B cell (primary cell): ENCODE data around the gene SLC52A1. TPM values are rescaled to one million over a fixed set of nuclear protein-coding genes. Genes with fewer than 3 reads are reported as not detected.

Experiments used
- ATAC-seq: fragments of 200-7000 bp; cut with Tn5 transposase; one replicate; pipeline ENCODE4 v1.10.0; 2021; ENCODE audit warnings: low read depth, mild to moderate bottlenecking, moderate number of reproducible peaks, moderate library complexity
- CTCF ChIA-PET: fragments of 350-600 bp; sonication (Branson Sonifier 250); formaldehyde crosslinking; loops from one replicate; lab custom pipeline; 2021; ENCODE audit warnings: antibody characterized with exemption, inconsistent platforms; lab: Charles Lee
- POLR2A ChIA-PET: fragments of 350-600 bp; sonication (Branson Sonifier 250); formaldehyde crosslinking; loops from one replicate; lab custom pipeline; 2021; ENCODE audit warnings: antibody characterized with exemption; lab: Charles Lee
- DNase-seq: peaks from one replicate; pipeline ENCODE4 v3.0.0; 2013
- H2AFZ ChIP-seq: 2 replicates; pipeline ENCODE4 v1.6.1; 2012; ENCODE audit warnings: mild to moderate bottlenecking, low read depth, low read length; ENCODE audit not compliant: insufficient read depth, poor library complexity, severe bottlenecking
- H3K27ac ChIP-seq, 2 donors: 1 replicate in 1 of 2; 2 replicates in 1 of 2; pipeline ENCODE4 v1.5.1; 2012 to 2013; ENCODE audit warnings: low read length in 2 of 2, mild to moderate bottlenecking in 2 of 2, moderate library complexity in 1 of 2
- H3K27me3 ChIP-seq, 4 experiments: fragments of 200-600 bp in 1 of 4; sonication (generic) in 1 of 4; replicated peaks in 1 of 4; 1 replicate in 2 of 4; 2 replicates in 2 of 4; pipeline versions ENCODE4 v1.6.1 to v1.7.0; 2013 to 2016; ENCODE audit warnings: low read length in 3 of 4, mild to moderate bottlenecking in 2 of 4, mixed read lengths in 1 of 4, moderate library complexity in 1 of 4; ENCODE audit not compliant: insufficient read depth in 4 of 4, control insufficient read depth in 3 of 4; ENCODE audit errors: control extremely low read depth in 1 of 4
- H3K36me3 ChIP-seq, 2 experiments: replicated peaks in 1 of 2; 1 replicate in 1 of 2; 2 replicates in 1 of 2; pipeline versions ENCODE4 v1.6.1 to v1.7.1; 2013; ENCODE audit warnings: low read length in 1 of 2; ENCODE audit not compliant: insufficient read depth in 2 of 2, control insufficient read depth in 1 of 2; ENCODE audit errors: control extremely low read depth in 1 of 2, extremely low read depth in 1 of 2
- H3K4me1 ChIP-seq, 2 donors: fragments of 200-600 bp in 1 of 2; sonication (generic) in 1 of 2; 1 replicate in 1 of 2; 2 replicates in 1 of 2; pipeline versions ENCODE4 v1.5.1 to v1.6.1; 2013 to 2017; ENCODE audit warnings: low read length in 2 of 2; ENCODE audit not compliant: control insufficient read depth in 2 of 2, insufficient read depth in 2 of 2
- H3K4me2 ChIP-seq: replicated peaks from 2 replicates; pipeline ENCODE3; 2012; ENCODE audit warnings: mild to moderate bottlenecking, low read depth, low read length; ENCODE audit not compliant: poor library complexity, severe bottlenecking
- H3K4me3 ChIP-seq, 5 experiments: fragments of 200-600 bp in 1 of 5; sonication (generic) in 1 of 5; 1 replicate in 3 of 5; 2 replicates in 2 of 5; pipeline versions ENCODE4 v1.5.1 to v1.7.0; 2011 to 2016; ENCODE audit warnings: low read length in 4 of 5, mild to moderate bottlenecking in 4 of 5, low read depth in 2 of 5, control low read depth in 1 of 5, moderate library complexity in 1 of 5; ENCODE audit not compliant: insufficient read depth in 1 of 5; ENCODE audit errors: control extremely low read depth in 1 of 5, extremely low read depth in 1 of 5
- H3K79me2 ChIP-seq: fragments of 200-600 bp; sonication (generic); one replicate; pipeline ENCODE4 v1.6.0; 2016; ENCODE audit warnings: low read length; ENCODE audit not compliant: control insufficient read depth, insufficient read depth
- H3K9ac ChIP-seq: fragments of 200-600 bp; sonication (generic); 2 replicates; pipeline ENCODE4 v1.6.1; 2017; ENCODE audit warnings: mild to moderate bottlenecking, low read length, moderate library complexity
- H3K9me3 ChIP-seq, 3 donors: one replicate each; pipeline versions ENCODE4 v1.6.1 to v1.7.1; 2013; ENCODE audit warnings: low read length in 2 of 3; ENCODE audit not compliant: control insufficient read depth in 2 of 3, insufficient read depth in 1 of 3; ENCODE audit errors: control extremely low read depth in 1 of 3
- H4K20me1 ChIP-seq: 2 replicates; pipeline ENCODE4 v1.6.0; 2012; ENCODE audit warnings: mild to moderate bottlenecking, low read length; ENCODE audit not compliant: insufficient read depth, control insufficient read depth, poor library complexity, severe bottlenecking
- H3K27ac Mint-ChIP-seq: one replicate; pipeline ENCODE4 v1.8.0; 2021; ENCODE audit warnings: mixed read lengths
- H3K27me3 Mint-ChIP-seq: one replicate; pipeline ENCODE4 v1.8.0; 2021; ENCODE audit warnings: mixed read lengths
- H3K4me1 Mint-ChIP-seq: one replicate; pipeline ENCODE4 v1.8.0; 2021; ENCODE audit warnings: mixed read lengths
- H3K4me3 Mint-ChIP-seq: one replicate; pipeline ENCODE4 v1.8.0; 2021; ENCODE audit warnings: mixed read lengths
- H3K9me3 Mint-ChIP-seq: one replicate; pipeline ENCODE4 v1.8.0; 2022; ENCODE audit warnings: mixed read lengths; ENCODE audit not compliant: insufficient read depth
- CTCF ChIP-seq: fragments of 200-600 bp; IDR thresholded peaks from one replicate; pipeline ENCODE4 v1.8.0; 2022; ENCODE audit warnings: antibody characterized with exemption, mild to moderate bottlenecking
- EZH2 ChIP-seq: IDR thresholded peaks from 2 replicates; pipeline ENCODE4 v1.6.1; 2012; ENCODE audit warnings: borderline replicate concordance, low read depth, mild to moderate bottlenecking, moderate library complexity, low read length; ENCODE audit not compliant: insufficient read depth, poor library complexity, severe bottlenecking
- WGBS: methylation state at CpG from one replicate; pipeline ENCODE4 v1.1.5; 2013; ENCODE audit warnings: missing lambda C conversion rate; ENCODE audit not compliant: insufficient coverage; 5-methylcytosine and 5-hydroxymethylcytosine counted together
- intact Hi-C: fragments of 100-400 bp; cut with micrococcal nuclease; formaldehyde crosslinking; loops from one replicate; pipeline ENCODE4 v1.10.0; 2022
- polyA plus RNA-seq: library from polyadenylated mRNA; depleted of rRNA; stranded (reverse); fragments of >200 nt; gene quantifications from 2 replicates; pipeline ENCODE4 v1.2.3, GENCODE V29; 2012
- total RNA-seq, 2 donors: library from RNA; stranded (reverse); fragments of 120-200 nt in 1 of 2; gene quantifications; 1 replicate in 1 of 2; 2 replicates in 1 of 2; pipeline versions ENCODE4 v1.2.3 to v1.2.4, GENCODE V29; 2013 to 2022

SLC52A1 gene
- total and polyA plus RNA-seq, 2 donors (not counting 1 experiment from before 2014, with no cell fraction given): not detected

GRCh38 chr17:5022171-5022711 lies 13.0 kb downstream of the SLC52A1 start:
- no peaks in the 10 kb centered on the region for H3K9me3 Mint-ChIP-seq
- H2AFZ ChIP-seq: no peak overlapping the region
- CTCF ChIA-PET: interaction anchor here (1.4 to 2.3 kb wide), 3 partner anchors 40 to 113 kb away, joined by 3 to 9 read pairs (median 8); no protein-coding TSS in a partner anchor

More at GRCh38 chr17:5022171-5022711, 13.0 kb downstream of the SLC52A1 start:
- no peak for TF ChIP-seq EZH2
- no peak for TF ChIP-seq CTCF
- H3K4me1 ChIP-seq: peaks cover 0 to 4% of the 10 kb centered on the region in 2 donors
- POLR2A ChIA-PET: interaction anchor here (0.6 kb wide), 1 partner anchor 26 kb away, joined by 3 read pairs; no protein-coding TSS in a partner anchor
- H3K27me3 Mint-ChIP-seq: no peaks in the 10 kb centered on the region
- no peak for DNase-seq
- H3K27me3 ChIP-seq: peaks cover 0 to 28% (median 1%) of the 10 kb centered on the region in 4 experiments
- no peak overlapping the region for H3K4me2 ChIP-seq
- H3K9me3 ChIP-seq: peaks cover 0 to 6% (median 0%) of the 10 kb centered on the region in 3 donors
- H3K4me3 ChIP-seq: no peak overlapping the region
- 99% methylated on average over 29 of the region's 30 CpGs for WGBS
- H3K79me2 ChIP-seq: no peaks in the 10 kb centered on the region
- H3K4me1 Mint-ChIP-seq: peaks cover 7% of the 10 kb centered on the region
- H3K27ac ChIP-seq: no peak overlapping the region
- H3K9ac ChIP-seq: no peak overlapping the region
- intact Hi-C loops: no loop called here
- no peak overlapping the region for H3K27ac Mint-ChIP-seq
- peaks cover 3 to 5% of the 10 kb centered on the region in 2 experiments for H3K36me3 ChIP-seq
- no peak for ATAC-seq
- no peak overlapping the region for H3K4me3 Mint-ChIP-seq
- H4K20me1 ChIP-seq: no peaks in the 10 kb centered on the region
